HepG2 (cell line): ENCODE results near the gene ZIC2. TPM values are rescaled to one million over a fixed set of nuclear protein-coding genes. Genes with fewer than 3 reads are reported as not detected.

Source experiments
- ATAC-seq: fragments of 200-7000 bp; cut with Tn5 transposase; 3 replicates; pipeline ENCODE4 v1.9.1; 2020; ENCODE audit warnings: mild to moderate bottlenecking, moderate library complexity
- BruUV-seq: library from RNA; stranded (reverse); fragments of 400-500 nt; replicated peaks from 2 replicates; lab custom pipeline; 2021; lab: Mats Ljungman, UMichigan
- CTCF ChIA-PET: fragments of 300-600 bp; formaldehyde crosslinking; extraction: SDS; loops from one replicate; lab custom pipeline; 2021; ENCODE audit warnings: low total read pairs, inconsistent platforms, low intra/inter-chr PET ratio; lab: Yijun Ruan, JAX
- POLR2A ChIA-PET: fragments of 350-600 bp; sonication (Branson Sonifier 250); formaldehyde crosslinking; loops from one replicate; lab custom pipeline; 2020; ENCODE audit warnings: antibody characterized with exemption, inconsistent platforms; lab: Yijun Ruan, JAX
- DNase-seq: peaks from one replicate; pipeline ENCODE4 v3.0.0-alpha.2; 2015; ENCODE audit warnings: low spot score
- FAIRE-seq: peaks from 3 replicates; lab custom pipeline; 2011; peaks lifted over from hg19 to GRCh38; lab: Jason Lieb, UNC
- H2AFZ ChIP-seq: one replicate; pipeline ENCODE4 v1.6.1; 2011; ENCODE audit warnings: low read length, inconsistent platforms
- H3K27ac ChIP-seq: fragments of 300-600 bp; 3 replicates; pipeline ENCODE4 v1.8.0; 2011; ENCODE audit warnings: mixed run types, mild to moderate bottlenecking, mixed read lengths, low read length, inconsistent platforms; ENCODE audit not compliant: insufficient read depth; ENCODE audit errors: extremely low read length
- H3K27me3 ChIP-seq, 2 experiments: fragments of 200-600 bp in 1 of 2; 2 replicates in 1 of 2; 3 replicates in 1 of 2; pipeline versions ENCODE4 v1.6.0 to v1.8.0; 2011; ENCODE audit warnings: low read length in 2 of 2, mild to moderate bottlenecking in 2 of 2, moderate library complexity in 2 of 2, inconsistent platforms in 1 of 2; ENCODE audit not compliant: insufficient read depth in 2 of 2, control insufficient read depth in 1 of 2
- H3K36me3 ChIP-seq, 2 experiments: fragments of 200-600 bp in 1 of 2; replicated peaks in 1 of 2; 2 replicates in 1 of 2; 3 replicates in 1 of 2; pipeline versions ENCODE4 v1.5.1 to v1.8.0; 2011; ENCODE audit warnings: low read length in 2 of 2, inconsistent platforms in 1 of 2; ENCODE audit not compliant: insufficient read depth in 2 of 2, control insufficient read depth in 1 of 2
- H3K4me1 ChIP-seq: 2 replicates; pipeline ENCODE4 v1.5.1; 2012; ENCODE audit warnings: low read length, inconsistent platforms; ENCODE audit not compliant: insufficient read depth
- H3K4me2 ChIP-seq: 2 replicates; pipeline ENCODE4 v1.6.0; 2011; ENCODE audit warnings: low read depth, low read length, inconsistent platforms
- H3K4me3 ChIP-seq, 3 experiments: fragments of 200-600 bp in 1 of 3; sonication (generic), shearing (Covaris generic) in 1 of 3; replicated peaks in 1 of 3; 2 replicates each; pipeline ENCODE4 v1.5.1; 2011 to 2016; ENCODE audit warnings: low read length in 3 of 3, inconsistent platforms in 2 of 3, low read depth in 2 of 3, mild to moderate bottlenecking in 2 of 3, control low read depth in 1 of 3, mixed read lengths in 1 of 3; ENCODE audit not compliant: insufficient read depth in 1 of 3
- H3K79me2 ChIP-seq: one replicate; pipeline ENCODE4 v1.6.1; 2011; ENCODE audit warnings: low read length, inconsistent platforms; ENCODE audit not compliant: insufficient read depth
- H3K9ac ChIP-seq: 2 replicates; pipeline ENCODE4 v1.6.0; 2011; ENCODE audit warnings: mild to moderate bottlenecking, low read depth, low read length, inconsistent platforms; ENCODE audit not compliant: insufficient read depth
- H3K9me3 ChIP-seq: 2 replicates; pipeline ENCODE4 v1.5.1; 2012; ENCODE audit warnings: mild to moderate bottlenecking, low read length
- H4K20me1 ChIP-seq: 2 replicates; pipeline ENCODE4 v1.6.0; 2011; ENCODE audit warnings: inconsistent platforms, mild to moderate bottlenecking, low read length, moderate library complexity; ENCODE audit not compliant: insufficient read depth
- AGO1 ChIP-seq: fragments of 200-400 bp; formaldehyde crosslinking; IDR thresholded peaks from 2 replicates; pipeline ENCODE4 v1.6.1; 2017; ENCODE audit warnings: mild to moderate bottlenecking, low read depth, low read length, moderate library complexity; ENCODE audit not compliant: poor library complexity, severe bottlenecking
- CC2D1A ChIP-seq: sonication (generic); formaldehyde crosslinking; IDR thresholded peaks from 2 replicates; pipeline ENCODE4 v1.8.1; 2023; ENCODE audit warnings: mild to moderate bottlenecking, missing genetic modification reagents
- KDM1A ChIP-seq: IDR thresholded peaks from 2 replicates; pipeline ENCODE4 v1.6.1; 2016; ENCODE audit warnings: missing compliant biosample characterization
- NR2F2 ChIP-seq: IDR thresholded peaks from 2 replicates; pipeline ENCODE4 v1.6.1; 2012; ENCODE audit warnings: low read depth, inconsistent platforms, borderline replicate concordance
- POGZ ChIP-seq: sonication (generic); formaldehyde crosslinking; IDR thresholded peaks from 2 replicates; pipeline ENCODE4 v1.4.0; 2020; ENCODE audit warnings: mild to moderate bottlenecking, missing genetic modification reagents
- RFXANK ChIP-seq: IDR thresholded peaks from 2 replicates; pipeline ENCODE4 v1.6.1; 2016
- SMARCC2 ChIP-seq: fragments of 450-650 bp; IDR thresholded peaks from 2 replicates; pipeline ENCODE4 v1.6.1; 2017; ENCODE audit warnings: antibody characterized with exemption, mild to moderate bottlenecking
- STAT5B ChIP-seq: sonication (generic); formaldehyde crosslinking; IDR thresholded peaks from 2 replicates; pipeline ENCODE4 v1.4.0; 2020; ENCODE audit warnings: missing genetic modification reagents
- ZBTB21 ChIP-seq: sonication (generic); formaldehyde crosslinking; IDR thresholded peaks from 2 replicates; pipeline ENCODE4 v1.4.0; 2020; ENCODE audit warnings: missing genetic modification reagents
- ZNF17 ChIP-seq: sonication (generic); formaldehyde crosslinking; IDR thresholded peaks from 2 replicates; pipeline ENCODE4 v1.5.0; 2020; ENCODE audit warnings: mild to moderate bottlenecking, missing genetic modification reagents
- ZNF326 ChIP-seq: sonication (generic); formaldehyde crosslinking; IDR thresholded peaks from 2 replicates; pipeline ENCODE4 v1.4.0; 2020; ENCODE audit warnings: missing genetic modification reagents, borderline replicate concordance
- ZNF747 ChIP-seq: sonication (generic); formaldehyde crosslinking; IDR thresholded peaks from 2 replicates; pipeline ENCODE4 v1.8.1; 2023; ENCODE audit warnings: missing genetic modification reagents, mild to moderate bottlenecking, borderline replicate concordance
- WGBS: methylation state at CpG from one replicate; pipeline ENCODE4 v1.1.6; 2017; ENCODE audit warnings: low lambda C conversion rate; 5-methylcytosine and 5-hydroxymethylcytosine counted together
- in situ Hi-C: cut with HindIII; loops from 2 replicates; pipeline ENCODE4 v1.10.0; 2017; ENCODE audit warnings: low pct_unique_long_range_greater_than_20kb; ENCODE audit not compliant: extremely low pct_ligation_motif_present
- intact Hi-C: fragments of 100-400 bp; cut with micrococcal nuclease; formaldehyde crosslinking; loops from one replicate; pipeline ENCODE4 v1.10.0; 2022; ENCODE audit not compliant: unreplicated experiment
- polyA plus RNA-seq, 8 experiments: library from polyadenylated mRNA; depleted of rRNA in 3 of 8; stranded (reverse) in 7 of 8; unstranded in 1 of 8; fragments of >200 nt; fragmentation: Illumina TruSeq in 4 of 8; extraction: Trizol in 4 of 8; gene quantifications; 2 replicates each; pipeline versions ENCODE4 v1.2.1 to v1.2.3, GENCODE V29; 2011 to 2016; ENCODE audit warnings: low read depth in 4 of 8, missing spikeins in 1 of 8, mixed read lengths in 1 of 8; ENCODE audit not compliant: insufficient read depth in 1 of 8
- total RNA-seq, 5 experiments: library from RNA; depleted of rRNA; stranded (reverse); fragments of >200 nt; fragmentation: Illumina TruSeq; extraction: Trizol; gene quantifications; 2 replicates each; pipeline ENCODE4 v1.2.3, GENCODE V29; 2016; ENCODE audit warnings: low read depth in 1 of 5
- TF ChIP-seq, protein P1 (sequence below): sonication (generic); formaldehyde crosslinking; IDR thresholded peaks from 2 replicates; pipeline ENCODE4 v1.5.0; 2020; ENCODE audit warnings: missing genetic modification reagents
- TF ChIP-seq, protein P2 (sequence below): IDR thresholded peaks from 2 replicates; pipeline ENCODE4 v1.6.1; 2016; ENCODE audit warnings: mild to moderate bottlenecking, missing biosample characterization, missing genetic modification reagents
- TF ChIP-seq, protein P3 (sequence below): sonication (generic); formaldehyde crosslinking; IDR thresholded peaks from 2 replicates; pipeline ENCODE4 v1.5.0; 2020; ENCODE audit warnings: missing genetic modification reagents, mild to moderate bottlenecking, borderline replicate concordance
- TF ChIP-seq, protein P4 (sequence below): sonication (generic); formaldehyde crosslinking; IDR thresholded peaks from 2 replicates; pipeline ENCODE4 v1.4.0; 2020; ENCODE audit warnings: missing genetic modification reagents, low read depth, mild to moderate bottlenecking, borderline replicate concordance
- TF ChIP-seq, protein P5 (sequence below): sonication (generic); formaldehyde crosslinking; IDR thresholded peaks from 2 replicates; pipeline ENCODE4 v1.5.0; 2020; ENCODE audit warnings: mild to moderate bottlenecking, low read depth, missing genetic modification reagents, borderline replicate concordance
- TF ChIP-seq, protein P6 (sequence below), 2 experiments: fragments of 450-650 bp in 1 of 2; sonication (generic) in 1 of 2; formaldehyde crosslinking; IDR thresholded peaks; 2 replicates each; pipeline versions ENCODE4 v1.5.0 to v1.8.0; 2020 to 2022; ENCODE audit warnings: mild to moderate bottlenecking in 1 of 2, missing genetic modification reagents in 1 of 2

ZIC2 gene
- total and polyA plus RNA-seq, 2 of the 13 experiments (the other 11 are each of a cell fraction or from before 2014, with no cell fraction given), result 0.13 TPM; not detected in 1

DNA sequence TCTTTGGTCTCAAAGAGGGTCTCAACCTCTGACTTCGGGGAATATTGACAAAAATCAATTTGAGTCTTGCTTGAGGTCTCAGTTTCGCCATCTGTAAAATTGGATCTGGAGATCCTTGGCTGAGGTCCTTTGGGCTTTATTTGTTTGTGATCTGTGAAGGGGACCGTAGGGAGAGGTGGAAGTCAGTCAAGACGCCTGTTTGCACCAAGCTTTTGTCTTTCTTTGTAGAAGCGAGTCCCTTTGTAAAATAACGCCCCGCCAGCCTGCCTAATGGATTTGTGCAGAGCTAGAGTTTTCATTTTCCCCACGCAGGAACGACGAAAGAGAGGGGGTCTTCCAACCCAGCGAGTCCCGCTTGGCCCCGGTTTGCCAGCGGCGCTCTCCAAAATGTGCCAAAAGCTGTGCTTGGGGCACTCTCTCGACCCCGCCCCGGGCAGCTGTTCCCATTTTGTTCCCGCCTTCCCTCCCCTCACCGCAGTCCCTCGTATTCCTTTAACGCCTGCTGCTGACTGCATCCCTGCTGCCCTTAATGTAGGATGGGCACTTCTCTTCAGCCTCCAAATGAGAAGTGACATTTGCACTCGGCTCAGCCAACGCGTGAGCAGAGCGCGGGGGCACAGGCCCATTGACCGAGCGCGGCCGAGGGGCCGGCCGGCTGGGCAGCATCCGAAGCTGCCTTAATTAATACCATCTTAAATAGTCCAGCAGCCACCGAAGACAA, 23.0 kb upstream of the ZIC2 start:
- Histone ChIP-seq H4K20me1 (no peaks in the 10 kb centered on the region), H3K36me3 (no peaks in the 10 kb centered on the region), H3K9ac (no peak overlapping the region), H3K4me2 (no peak overlapping the region), H3K79me2 (no peaks in the 10 kb centered on the region), H2AFZ (no peak overlapping the region), H3K27ac (no peak overlapping the region), H3K4me1 (peaks cover 41% of the 10 kb centered on the region), H3K27me3 (peaks cover 7 to 70% of the 10 kb centered on the region in 2 experiments), H3K4me3 (no peak overlapping the region), H3K9me3 (no peaks in the 10 kb centered on the region)
- no TSS peak for BruUV-seq
- FAIRE-seq (no peak), ATAC-seq (no peak), DNase-seq (no peak)
- intact Hi-C loops, result no loop called here
- in situ Hi-C loops, result no loop called here
- ChIA-PET POLR2A (no interaction called here), CTCF (no interaction called here)
- 86% methylated on average over 35 of the region's 35 CpGs for WGBS
- TF ChIP-seq SMARCC2 (no peak), POGZ (CRISPR knock-in tag) (no peak), KDM1A (CRISPR knock-in tag) (no peak), CC2D1A (CRISPR knock-in tag) (no peak), NR2F2 (no peak), ZNF17 (CRISPR knock-in tag) (no peak), ZNF326 (CRISPR knock-in tag) (no peak), ZBTB21 (CRISPR knock-in tag) (no peak), ZNF747 (no peak), RFXANK (CRISPR knock-in tag) (no peak), STAT5B (CRISPR knock-in tag) (no peak), AGO1 (no peak)
- TF ChIP-seq, protein P1, sequence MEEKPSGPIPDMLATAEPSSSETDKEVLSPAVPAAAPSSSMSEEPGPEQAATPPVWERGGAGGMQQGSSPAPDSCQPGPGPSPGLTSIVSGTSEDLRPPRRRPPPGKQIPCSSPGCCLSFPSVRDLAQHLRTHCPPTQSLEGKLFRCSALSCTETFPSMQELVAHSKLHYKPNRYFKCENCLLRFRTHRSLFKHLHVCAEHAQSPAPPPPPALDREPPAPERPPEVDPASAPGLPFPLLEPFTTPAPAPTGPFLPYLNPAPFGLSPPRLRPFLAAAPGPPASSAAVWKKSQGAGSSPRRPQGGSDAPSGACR (CRISPR knock-in tag), result no peak
- TF ChIP-seq, protein P2, sequence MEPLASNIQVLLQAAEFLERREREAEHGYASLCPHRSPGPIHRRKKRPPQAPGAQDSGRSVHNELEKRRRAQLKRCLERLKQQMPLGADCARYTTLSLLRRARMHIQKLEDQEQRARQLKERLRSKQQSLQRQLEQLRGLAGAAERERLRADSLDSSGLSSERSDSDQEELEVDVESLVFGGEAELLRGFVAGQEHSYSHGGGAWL (CRISPR knock-in tag), result no peak
- TF ChIP-seq, protein P3, sequence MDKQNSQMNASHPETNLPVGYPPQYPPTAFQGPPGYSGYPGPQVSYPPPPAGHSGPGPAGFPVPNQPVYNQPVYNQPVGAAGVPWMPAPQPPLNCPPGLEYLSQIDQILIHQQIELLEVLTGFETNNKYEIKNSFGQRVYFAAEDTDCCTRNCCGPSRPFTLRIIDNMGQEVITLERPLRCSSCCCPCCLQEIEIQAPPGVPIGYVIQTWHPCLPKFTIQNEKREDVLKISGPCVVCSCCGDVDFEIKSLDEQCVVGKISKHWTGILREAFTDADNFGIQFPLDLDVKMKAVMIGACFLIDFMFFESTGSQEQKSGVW, result no peak
- TF ChIP-seq, protein P4, sequence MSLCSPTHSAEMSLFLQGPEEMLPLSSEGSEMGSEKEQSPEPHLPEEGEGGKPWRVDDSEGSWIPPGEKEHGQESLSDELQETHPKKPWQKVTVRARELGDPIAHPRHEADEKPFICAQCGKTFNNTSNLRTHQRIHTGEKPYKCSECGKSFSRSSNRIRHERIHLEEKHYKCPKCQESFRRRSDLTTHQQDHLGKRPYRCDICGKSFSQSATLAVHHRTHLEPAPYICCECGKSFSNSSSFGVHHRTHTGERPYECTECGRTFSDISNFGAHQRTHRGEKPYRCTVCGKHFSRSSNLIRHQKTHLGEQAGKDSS, result no peak
- TF ChIP-seq, protein P5, sequence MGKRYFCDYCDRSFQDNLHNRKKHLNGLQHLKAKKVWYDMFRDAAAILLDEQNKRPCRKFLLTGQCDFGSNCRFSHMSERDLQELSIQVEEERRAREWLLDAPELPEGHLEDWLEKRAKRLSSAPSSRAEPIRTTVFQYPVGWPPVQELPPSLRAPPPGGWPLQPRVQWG (CRISPR knock-in tag), result no peak
- TF ChIP-seq, protein P6, sequence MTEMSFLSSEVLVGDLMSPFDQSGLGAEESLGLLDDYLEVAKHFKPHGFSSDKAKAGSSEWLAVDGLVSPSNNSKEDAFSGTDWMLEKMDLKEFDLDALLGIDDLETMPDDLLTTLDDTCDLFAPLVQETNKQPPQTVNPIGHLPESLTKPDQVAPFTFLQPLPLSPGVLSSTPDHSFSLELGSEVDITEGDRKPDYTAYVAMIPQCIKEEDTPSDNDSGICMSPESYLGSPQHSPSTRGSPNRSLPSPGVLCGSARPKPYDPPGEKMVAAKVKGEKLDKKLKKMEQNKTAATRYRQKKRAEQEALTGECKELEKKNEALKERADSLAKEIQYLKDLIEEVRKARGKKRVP (CRISPR knock-in tag; IDR thresholded peaks at IDR 0.05), result no peak
